Mucosa of rectum (tissue), 2 donors: ENCODE data around the gene PRPS1L1.

ENCODE experiments used
- H3K27ac ChIP-seq, 2 donors: one replicate each; pipeline ENCODE4 v1.7.0; 2013; ENCODE audit warnings: inconsistent platforms in 2 of 2, low read depth in 2 of 2, low read length in 2 of 2
- H3K27me3 ChIP-seq, 2 donors: one replicate each; pipeline ENCODE4 v1.7.0; 2013; ENCODE audit warnings: low read length in 2 of 2; ENCODE audit not compliant: control insufficient read depth in 2 of 2, insufficient read depth in 2 of 2
- H3K36me3 ChIP-seq, 2 donors: one replicate each; pipeline ENCODE4 v1.7.0; 2013; ENCODE audit warnings: low read length in 2 of 2; ENCODE audit not compliant: control insufficient read depth in 2 of 2, insufficient read depth in 2 of 2
- H3K4me1 ChIP-seq, 2 donors: one replicate each; pipeline ENCODE4 v1.7.0; 2013; ENCODE audit warnings: low read length in 2 of 2, mild to moderate bottlenecking in 1 of 2; ENCODE audit not compliant: control insufficient read depth in 2 of 2, insufficient read depth in 2 of 2
- H3K4me3 ChIP-seq, 2 donors: one replicate each; pipeline ENCODE4 v1.7.0; 2013; ENCODE audit warnings: low read length in 2 of 2
- H3K9ac ChIP-seq, 2 donors: one replicate each; pipeline ENCODE4 v1.7.0; 2013; ENCODE audit warnings: low read length in 2 of 2, low read depth in 1 of 2, mild to moderate bottlenecking in 1 of 2
- H3K9me3 ChIP-seq, 2 donors: one replicate each; pipeline ENCODE4 v1.7.0; 2013; ENCODE audit warnings: low read length in 2 of 2; ENCODE audit not compliant: control insufficient read depth in 2 of 2
- donor health status: healthy.
- donor health status: Normal muscosa, but diverticular disease.

PRPS1L1 gene

DNA sequence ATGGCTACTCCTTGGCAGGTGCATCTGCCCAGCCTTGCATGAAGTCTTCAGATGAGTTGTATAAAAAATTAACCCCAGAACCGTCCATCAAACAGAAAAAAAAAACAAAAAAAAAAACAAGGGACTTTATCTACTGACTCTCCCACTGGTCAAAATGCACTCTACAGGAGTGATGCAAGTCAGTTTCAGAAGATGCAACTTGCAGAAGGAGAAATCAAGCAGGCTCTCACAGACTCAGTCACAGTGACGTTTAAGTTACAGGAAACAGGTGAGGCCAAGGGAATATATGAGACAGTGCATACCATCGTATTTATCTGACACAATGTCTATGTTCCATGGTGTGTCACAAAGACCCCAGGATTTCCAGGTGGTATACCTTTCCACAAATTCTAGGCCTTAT lies 17.5 kb upstream of the PRPS1L1 start:
- Histone ChIP-seq H3K27ac (no peak overlapping the region), H3K9me3 (no peaks in the 10 kb centered on the region), H3K4me1 (no peaks in the 10 kb centered on the region), H3K9ac (no peak overlapping the region), H3K36me3 (no peaks in the 10 kb centered on the region), H3K4me3 (no peak overlapping the region), H3K27me3 (no peaks in the 10 kb centered on the region)

DNA sequence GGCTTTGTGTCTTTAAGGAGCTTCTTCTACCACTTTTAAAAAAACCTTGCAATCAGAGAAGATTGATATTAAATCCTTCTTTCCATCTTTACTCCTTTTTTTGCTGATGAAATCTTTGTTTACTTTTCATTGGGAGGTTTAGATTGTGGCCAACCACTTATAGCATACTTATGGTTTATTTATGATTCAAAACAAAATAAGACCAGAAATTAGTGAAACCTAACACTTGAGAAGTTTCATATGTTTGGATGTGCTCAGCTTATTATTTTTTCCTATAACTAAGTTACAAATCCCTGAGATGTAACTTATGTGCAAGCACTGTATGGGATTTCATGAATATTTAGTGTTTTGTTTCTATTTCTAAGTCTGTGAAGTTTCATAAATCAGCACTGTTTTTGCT lies 13.5 kb upstream of the PRPS1L1 start:
- H3K9me3 ChIP-seq: no peaks in the 10 kb centered on the region
- H3K36me3 ChIP-seq: no peaks in the 10 kb centered on the region
- no peak overlapping the region for H3K4me3 ChIP-seq
- H3K27ac ChIP-seq: no peak overlapping the region
- no peak overlapping the region for H3K9ac ChIP-seq
- H3K4me1 ChIP-seq: no peaks in the 10 kb centered on the region
- H3K27me3 ChIP-seq: no peaks in the 10 kb centered on the region

DNA sequence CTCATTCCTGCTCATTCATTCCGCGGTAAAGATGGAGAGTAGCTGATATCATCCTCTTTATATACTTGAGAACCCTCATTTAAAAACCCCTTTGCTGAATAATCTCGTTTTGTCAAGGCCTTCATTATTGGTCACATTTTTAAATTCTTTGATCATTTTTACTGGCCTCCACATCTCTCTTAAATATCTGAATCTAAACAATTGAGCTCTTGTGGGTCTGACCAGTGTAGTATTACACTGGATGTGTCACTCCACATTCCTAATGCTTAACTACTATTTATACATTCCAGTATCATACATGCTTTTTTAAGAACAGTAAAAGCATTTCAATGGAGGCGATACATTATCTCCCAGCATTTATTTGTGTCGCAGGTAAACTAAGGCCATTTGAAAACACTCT lies 12.6 kb upstream of the PRPS1L1 start:
- Histone ChIP-seq H3K9me3 (no peaks in the 10 kb centered on the region), H3K27ac (no peak overlapping the region), H3K4me3 (no peak overlapping the region), H3K27me3 (no peaks in the 10 kb centered on the region), H3K9ac (no peak overlapping the region), H3K36me3 (no peaks in the 10 kb centered on the region), H3K4me1 (no peaks in the 10 kb centered on the region)

DNA sequence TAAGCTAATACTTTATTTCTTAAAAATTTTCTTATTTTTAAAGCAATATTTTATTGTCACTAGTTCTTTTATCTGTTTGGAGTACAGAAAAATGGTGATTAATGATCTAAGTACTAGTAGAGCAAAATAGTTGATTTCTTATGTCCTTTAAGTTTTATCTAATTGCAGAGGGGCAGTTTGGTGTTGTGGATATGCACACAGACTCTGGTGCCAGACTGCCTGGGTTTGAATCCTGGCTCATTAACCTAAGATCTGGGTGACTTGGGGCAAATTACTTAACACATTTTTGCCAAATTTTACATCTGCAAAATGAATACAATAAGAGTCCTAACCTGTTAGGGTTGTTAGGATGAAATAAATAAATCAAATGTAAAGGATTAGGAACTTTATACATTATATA lies 10.7 kb upstream of the PRPS1L1 start:
- Histone ChIP-seq H3K27ac (no peak overlapping the region), H3K27me3 (no peaks in the 10 kb centered on the region), H3K4me1 (no peaks in the 10 kb centered on the region), H3K9me3 (no peaks in the 10 kb centered on the region), H3K36me3 (no peaks in the 10 kb centered on the region), H3K9ac (no peak overlapping the region), H3K4me3 (no peak overlapping the region)

DNA sequence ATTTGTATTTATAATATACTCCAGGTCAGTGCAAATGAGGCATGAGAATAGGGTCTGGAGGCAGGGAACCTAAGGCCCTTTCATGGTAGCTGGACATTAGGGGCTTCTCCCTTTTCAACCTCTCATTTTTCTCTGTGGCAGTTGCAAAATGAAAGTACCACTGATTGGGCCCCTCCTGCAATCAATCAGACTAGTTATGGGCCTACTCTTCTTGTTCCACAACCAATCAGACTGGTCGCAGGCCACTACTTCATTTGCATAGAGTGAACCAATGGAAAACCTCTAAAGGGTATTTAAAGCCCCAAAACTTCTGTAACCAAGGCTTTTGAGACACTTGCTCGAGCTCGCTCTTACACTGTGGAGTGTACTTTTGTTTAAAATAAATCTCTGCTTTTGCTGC lies 10.0 kb upstream of the PRPS1L1 start:
- H3K36me3 ChIP-seq: no peaks in the 10 kb centered on the region
- no peak overlapping the region for H3K9ac ChIP-seq
- H3K4me1 ChIP-seq: no peaks in the 10 kb centered on the region
- H3K27me3 ChIP-seq: no peaks in the 10 kb centered on the region
- no peaks in the 10 kb centered on the region for H3K9me3 ChIP-seq
- no peak overlapping the region for H3K4me3 ChIP-seq
- H3K27ac ChIP-seq: no peak overlapping the region

DNA sequence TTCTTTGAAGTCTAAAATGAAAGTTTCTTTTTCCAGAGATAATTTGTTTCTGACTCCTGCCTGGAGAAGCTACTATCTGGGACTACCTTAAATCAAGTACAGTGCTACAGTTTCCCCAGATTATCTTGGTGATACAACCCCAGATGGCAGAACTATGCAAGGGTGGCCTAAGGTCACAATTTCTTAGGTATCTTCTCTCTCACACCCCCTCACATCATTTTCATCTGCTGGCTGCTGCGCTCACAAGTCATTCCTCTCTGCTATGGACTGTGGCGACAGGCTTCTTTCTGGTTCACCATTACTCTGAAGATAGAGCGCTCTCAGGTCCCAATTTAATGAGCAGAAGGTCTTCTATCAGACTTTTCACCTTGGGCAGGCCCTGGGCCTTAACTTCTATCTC lies 9.1 kb upstream of the PRPS1L1 start:
- no peaks in the 10 kb centered on the region for H3K36me3 ChIP-seq
- H3K27me3 ChIP-seq: no peaks in the 10 kb centered on the region
- H3K4me3 ChIP-seq: no peak overlapping the region
- H3K4me1 ChIP-seq: no peaks in the 10 kb centered on the region
- no peaks in the 10 kb centered on the region for H3K9me3 ChIP-seq
- H3K27ac ChIP-seq: no peak overlapping the region
- no peak overlapping the region for H3K9ac ChIP-seq

DNA sequence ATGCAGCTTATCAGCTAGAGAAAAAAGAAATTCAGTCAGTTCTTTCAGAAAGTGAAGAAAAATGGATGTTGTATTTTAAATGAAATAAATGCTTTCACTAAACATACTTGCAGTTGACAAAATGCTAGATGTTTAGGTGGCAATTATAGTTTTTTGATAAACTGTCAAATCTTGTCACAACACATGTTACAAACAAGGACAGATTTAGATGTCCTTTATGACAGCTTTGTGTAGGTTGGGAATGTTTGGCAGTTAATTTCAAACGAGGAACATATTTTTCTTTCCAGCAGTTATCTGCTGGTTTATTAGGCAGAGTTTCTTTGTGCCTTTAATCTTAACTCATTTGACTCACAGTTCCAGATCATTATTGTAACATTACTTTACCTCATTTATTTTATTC lies 3.1 kb upstream of the PRPS1L1 start:
- no peaks in the 10 kb centered on the region for H3K4me1 ChIP-seq
- no peak overlapping the region for H3K9ac ChIP-seq
- no peak overlapping the region for H3K4me3 ChIP-seq
- no peaks in the 10 kb centered on the region for H3K36me3 ChIP-seq
- no peak overlapping the region for H3K27ac ChIP-seq
- no peaks in the 10 kb centered on the region for H3K27me3 ChIP-seq
- H3K9me3 ChIP-seq: no peaks in the 10 kb centered on the region

DNA sequence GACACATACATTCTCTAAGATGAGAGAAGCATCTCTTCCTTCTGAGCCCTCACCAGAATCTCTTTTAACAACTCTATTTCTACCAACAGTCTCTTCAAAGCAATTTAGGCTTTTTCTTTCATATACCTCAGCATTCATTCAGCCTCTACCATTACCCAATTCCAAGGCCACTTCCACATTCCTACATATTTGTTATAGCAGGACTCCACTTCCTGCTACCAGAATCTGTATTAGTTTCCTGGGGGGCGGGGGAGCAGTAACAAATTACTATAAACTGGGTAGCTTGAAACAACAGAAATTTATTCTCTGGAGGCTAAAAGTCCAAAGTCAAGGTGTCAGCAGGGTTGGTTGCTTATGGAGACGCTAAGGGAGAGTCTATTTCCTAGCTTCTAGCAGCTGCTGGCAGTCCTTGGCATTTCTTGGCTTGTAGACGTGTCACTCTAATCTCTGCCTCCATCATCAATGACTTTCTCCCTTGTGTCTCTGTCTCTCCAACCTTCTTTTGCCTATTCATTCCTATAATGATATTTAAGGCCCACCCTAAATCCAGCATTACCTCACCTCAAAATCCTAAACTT lies 7.4 kb downstream of the PRPS1L1 start:
- Histone ChIP-seq H3K9ac (no peak overlapping the region), H3K4me3 (no peak overlapping the region), H3K27me3 (no peaks in the 10 kb centered on the region), H3K9me3 (no peaks in the 10 kb centered on the region), H3K27ac (peak overlapping the region; percentile 29 to 48), H3K36me3 (no peaks in the 10 kb centered on the region), H3K4me1 (peaks cover 0 to 7% of the 10 kb centered on the region in 2 donors)

DNA sequence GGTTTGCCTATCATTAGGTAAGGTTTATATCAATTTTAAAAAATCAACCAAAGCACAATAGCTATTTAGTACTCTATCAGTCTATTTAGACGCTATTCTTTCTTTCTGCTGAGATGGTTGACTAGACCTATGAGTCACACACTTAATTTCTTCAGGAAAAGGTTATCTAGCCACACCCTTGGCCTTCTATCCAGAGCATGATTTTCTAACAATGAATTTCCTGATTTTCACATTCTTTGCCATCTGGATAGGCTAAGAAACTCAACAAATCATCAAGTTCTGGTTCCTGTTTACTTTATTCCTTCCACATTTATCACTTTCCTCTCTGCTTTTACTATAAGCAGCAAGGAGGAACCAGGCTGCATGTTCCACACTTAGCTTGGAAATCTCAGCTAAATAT lies 8.1 kb downstream of the PRPS1L1 start:
- no peaks in the 10 kb centered on the region for H3K36me3 ChIP-seq
- no peak overlapping the region for H3K4me3 ChIP-seq
- no peaks in the 10 kb centered on the region for H3K27me3 ChIP-seq
- peak overlapping the region; percentile 29 to 48 for H3K27ac ChIP-seq
- H3K9me3 ChIP-seq: no peaks in the 10 kb centered on the region
- no peak overlapping the region for H3K9ac ChIP-seq
- H3K4me1 ChIP-seq: peaks cover 0 to 7% of the 10 kb centered on the region in 2 donors

DNA sequence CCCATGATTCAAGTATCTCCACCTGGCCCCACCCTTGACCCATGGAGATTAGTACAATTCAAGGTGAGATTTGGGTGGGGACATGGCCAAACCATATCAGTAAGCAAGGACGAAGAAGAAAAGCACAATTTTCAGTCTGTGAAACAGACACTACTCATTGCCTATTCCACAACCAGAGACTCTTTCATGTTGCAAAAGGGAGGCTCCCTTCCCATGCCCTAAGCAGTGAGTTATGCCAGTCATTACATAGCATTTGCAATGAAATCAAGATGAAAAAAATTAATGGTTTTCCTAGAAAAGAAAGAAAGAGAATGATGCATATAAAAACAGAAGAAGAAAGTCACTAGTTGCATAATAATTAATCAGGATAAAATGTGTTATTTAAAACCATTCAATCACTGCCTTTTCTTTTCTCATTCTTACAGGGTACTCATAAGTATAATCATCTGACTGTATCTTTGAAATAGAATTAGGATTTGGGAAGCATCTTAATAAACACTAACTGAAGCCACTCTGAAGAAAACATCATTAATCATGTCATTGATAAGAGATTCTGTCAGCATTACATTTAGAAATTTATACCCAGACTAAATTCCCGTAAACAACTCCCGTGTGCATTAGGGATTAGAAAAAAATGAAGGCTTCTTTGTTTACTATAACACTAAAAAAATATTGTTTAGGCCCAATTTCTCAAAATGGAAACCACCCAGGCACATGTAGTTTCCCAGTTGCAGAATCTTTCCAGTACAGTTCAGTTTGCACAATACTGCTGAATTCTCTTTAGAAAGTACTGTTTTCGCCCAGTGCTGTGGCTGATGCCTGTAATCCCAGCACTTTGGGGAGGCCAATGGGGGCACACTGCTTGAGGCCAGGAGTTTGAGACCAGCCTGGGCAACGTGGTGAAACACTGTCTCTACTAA lies 9.1 kb downstream of the PRPS1L1 start:
- no peak overlapping the region for H3K4me3 ChIP-seq

More for the DNA sequence above, 9.1 kb downstream of the PRPS1L1 start:
- Histone ChIP-seq H3K36me3 (no peaks in the 10 kb centered on the region), H3K27me3 (no peaks in the 10 kb centered on the region), H3K9me3 (no peaks in the 10 kb centered on the region), H3K27ac (no peak overlapping the region), H3K4me1 (peaks cover 0 to 7% of the 10 kb centered on the region in 2 donors), H3K9ac (no peak overlapping the region)
